HG03175 (cell line): Measurements from ENCODE around the gene ZBTB16.

ENCODE experiments used
- ATAC-seq: cut with Tn5 transposase; IDR thresholded peaks from one replicate; pipeline ENCODE4 v1.9.1; 2021; ENCODE audit warnings: mild to moderate bottlenecking, moderate library complexity; ENCODE audit not compliant: unreplicated experiment

ZBTB16 gene

GRCh38 chr11:114099392-114100178 is 40.1 kb downstream of the ZBTB16 start:
- ATAC-seq: no peak

GRCh38 chr11:114102993-114103896 is 43.7 kb downstream of the ZBTB16 start:
- ATAC-seq: no peak

DNA sequence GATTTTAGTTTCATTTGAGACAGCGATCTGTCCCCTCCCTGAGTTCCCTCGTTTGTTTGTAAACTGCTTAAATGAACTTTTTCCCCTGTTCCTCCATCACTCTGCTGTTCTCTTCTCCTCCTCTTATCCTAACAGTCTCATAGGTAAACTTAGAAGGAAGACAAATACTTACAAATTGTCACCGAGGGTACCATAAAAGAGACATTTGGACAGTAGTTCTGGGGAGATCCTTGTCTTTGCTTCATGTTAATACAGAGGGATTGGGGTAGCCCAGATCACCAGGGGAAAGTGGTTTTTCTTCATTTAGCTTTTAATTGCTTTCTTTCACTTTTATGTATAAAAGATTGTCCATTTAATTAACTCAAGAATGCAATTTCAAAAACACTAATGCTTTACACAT is 46.1 kb downstream of the ZBTB16 start:
- no peak for ATAC-seq

DNA sequence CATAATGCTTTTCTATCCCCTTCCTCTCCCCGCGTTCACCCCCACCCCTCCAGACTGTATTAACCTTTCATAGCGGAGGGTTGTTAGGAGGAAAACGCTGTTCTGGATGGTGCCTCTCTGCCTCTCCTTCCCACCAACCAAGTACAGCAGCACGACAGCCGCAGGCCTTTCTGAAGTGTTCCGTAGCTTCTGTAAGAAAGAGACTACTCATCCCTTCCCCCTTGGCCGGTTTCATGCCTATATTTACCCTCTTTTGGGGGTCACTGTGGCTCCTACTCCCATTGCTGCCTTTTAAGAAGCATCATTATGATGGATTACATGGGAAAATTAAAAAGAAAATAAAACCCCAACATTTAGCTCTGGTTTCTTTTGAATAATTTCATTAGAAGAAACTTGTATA is 46.5 kb downstream of the ZBTB16 start:
- no peak for ATAC-seq

DNA sequence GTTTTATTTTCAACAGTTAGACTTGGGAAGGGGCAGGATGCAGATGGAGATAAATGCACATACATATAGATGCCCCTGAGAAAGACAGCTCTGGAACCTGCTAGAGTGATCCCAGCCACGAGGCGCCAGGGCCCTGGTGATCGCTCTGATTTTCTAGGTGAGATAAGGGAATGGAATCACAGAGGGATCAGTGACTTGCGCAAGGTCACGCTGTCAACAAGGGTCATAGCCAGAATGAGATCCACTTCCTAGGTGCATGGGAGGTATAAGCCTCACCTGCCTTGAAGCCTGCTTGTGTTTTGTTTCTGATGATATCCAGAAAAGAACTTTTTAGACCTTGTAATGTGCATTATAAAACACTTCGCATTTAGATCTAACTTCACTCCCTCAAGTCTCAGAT is 47.5 kb downstream of the ZBTB16 start:
- no peak for ATAC-seq

GRCh38 chr11:114108501-114109205 is 49.1 kb downstream of the ZBTB16 start:
- ATAC-seq: no peak

GRCh38 chr11:114109206-114110090 is 49.9 kb downstream of the ZBTB16 start:
- no peak for ATAC-seq

DNA sequence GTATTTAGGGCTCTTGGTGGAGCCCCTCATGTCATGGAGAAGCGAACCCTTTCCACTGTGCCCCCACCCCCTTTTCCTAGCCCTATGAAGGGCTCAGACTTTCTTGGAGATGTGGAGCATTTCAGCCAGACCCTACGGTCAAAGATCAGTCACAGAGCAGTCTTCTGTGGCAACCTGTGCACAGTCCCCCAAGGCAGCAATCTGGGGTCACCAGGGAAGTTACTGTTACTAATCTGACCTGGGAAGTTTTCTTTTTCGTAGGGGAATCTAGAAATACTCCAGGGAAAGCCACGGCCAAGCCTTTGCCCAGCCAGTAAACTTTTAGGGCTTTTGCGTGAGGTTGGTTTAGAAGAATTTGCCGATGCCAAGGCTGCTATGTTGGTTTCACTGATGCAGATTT is 50.6 kb downstream of the ZBTB16 start:
- ATAC-seq: no peak

GRCh38 chr11:114110952-114111947 is 51.7 kb downstream of the ZBTB16 start:
- ATAC-seq: no peak

GRCh38 chr11:114115451-114115928 is 56.0 kb downstream of the ZBTB16 start:
- ATAC-seq: no peak

GRCh38 chr11:114116357-114116756 is 56.8 kb downstream of the ZBTB16 start:
- ATAC-seq: no peak

GRCh38 chr11:114116800-114117199 is 57.3 kb downstream of the ZBTB16 start:
- ATAC-seq: no peak

DNA sequence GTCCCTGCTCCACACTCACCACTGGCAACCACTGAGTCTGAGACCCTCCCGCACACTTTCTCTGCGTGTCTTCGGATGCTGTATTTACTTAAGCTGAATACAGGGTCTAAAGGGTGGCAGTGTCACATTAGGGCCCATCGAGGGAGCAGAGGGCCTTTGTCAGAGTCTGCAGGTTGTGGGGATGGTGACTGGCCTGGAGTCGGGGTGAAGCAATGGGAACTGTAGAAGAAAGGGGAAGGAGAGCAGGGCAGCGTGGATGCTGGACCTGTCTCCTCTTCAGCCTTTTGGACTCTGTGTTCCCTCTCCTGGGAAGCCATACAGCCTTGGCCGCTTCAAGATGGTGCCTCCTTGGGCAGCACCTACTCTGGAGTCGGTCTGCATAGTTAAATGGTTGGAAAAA is 61.1 kb downstream of the ZBTB16 start:
- no peak for ATAC-seq

- no peak for ATAC-seq
Measured at GRCh38 chr11:114121138-114121537, 61.6 kb downstream of the ZBTB16 start.

GRCh38 chr11:114121804-114122504 is 62.4 kb downstream of the ZBTB16 start:
- no peak for ATAC-seq

GRCh38 chr11:114122686-114123085 is 63.2 kb downstream of the ZBTB16 start:
- ATAC-seq: no peak

DNA sequence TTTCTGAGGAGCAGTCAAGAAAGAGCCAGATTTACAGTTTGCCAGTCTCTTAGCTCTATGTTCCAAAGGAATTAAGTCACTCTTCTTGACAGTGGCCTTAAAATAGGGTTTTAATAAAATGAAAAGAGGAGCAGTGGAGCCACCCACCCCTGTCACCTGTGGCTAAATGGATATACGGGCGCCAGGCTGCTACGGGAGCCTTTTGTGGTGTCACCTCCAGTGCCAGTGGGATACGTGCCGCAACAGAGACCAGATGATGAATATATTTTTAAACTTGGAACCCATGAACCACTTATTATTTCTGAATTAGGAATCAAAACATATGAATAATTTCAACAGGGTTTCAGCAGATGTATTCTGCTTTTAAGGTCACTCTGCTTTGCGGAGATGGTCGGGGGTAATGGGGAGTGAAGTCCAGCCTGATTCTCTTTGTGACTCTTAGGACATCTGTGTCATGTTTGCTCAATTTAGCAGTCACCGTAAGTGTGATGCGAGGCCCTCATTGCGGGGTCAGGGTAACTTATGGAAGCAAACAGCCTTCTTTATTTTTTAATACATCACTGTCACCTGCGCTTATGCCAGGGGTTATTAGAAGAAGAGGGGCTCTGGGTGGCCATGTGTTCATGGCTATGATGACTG is 64.3 kb downstream of the ZBTB16 start:
- no peak for ATAC-seq

- no peak for ATAC-seq
Measured at GRCh38 chr11:114124601-114125144, 65.2 kb downstream of the ZBTB16 start.
